ENCODE measurements around the gene TTYH1.

The TTYH1 gene

DNA sequence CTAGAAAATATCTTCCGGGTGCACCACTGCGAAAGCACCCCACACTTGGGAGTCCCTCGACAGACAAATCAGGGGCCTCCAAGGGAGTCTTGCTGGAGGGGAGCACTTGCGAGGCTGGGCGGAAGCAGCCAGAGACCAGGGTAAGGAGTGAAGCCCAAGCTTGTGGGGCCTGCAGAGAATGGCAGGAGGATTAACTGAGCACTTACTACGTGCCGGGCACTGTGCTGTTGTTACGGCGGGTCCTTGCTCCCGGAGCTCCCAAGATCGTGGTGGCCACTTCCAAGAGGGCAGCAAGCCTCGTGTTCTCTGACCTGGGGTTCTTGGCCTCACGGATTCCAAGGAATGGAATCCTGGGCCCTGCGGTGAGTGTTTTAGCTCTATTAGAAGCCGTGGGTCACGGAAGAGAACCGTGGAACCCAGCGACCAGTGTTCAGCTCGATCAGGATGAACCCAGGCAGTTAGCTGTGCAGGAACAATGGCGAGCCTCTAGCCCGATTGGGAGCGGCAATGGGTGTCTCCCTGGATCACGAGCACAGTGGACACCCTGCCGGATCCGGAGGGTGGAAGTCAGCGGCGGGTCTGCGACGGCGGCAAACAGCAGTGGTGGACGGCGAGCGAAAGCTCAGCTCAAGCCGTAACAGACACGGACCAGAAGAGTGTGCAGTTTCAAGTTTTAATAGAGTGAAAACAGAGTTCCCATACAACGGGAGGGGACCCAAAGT, 9.6 kb downstream of the TTYH1 start:
- no peak for FAIRE-seq

- FAIRE-seq, result no peak
Observed at GRCh38 chr19:54425382-54425723, 10.1 kb downstream of the TTYH1 start.

GRCh38 chr19:54426291-54426931, 11.1 kb downstream of the TTYH1 start:
- FAIRE-seq, result no peak

DNA sequence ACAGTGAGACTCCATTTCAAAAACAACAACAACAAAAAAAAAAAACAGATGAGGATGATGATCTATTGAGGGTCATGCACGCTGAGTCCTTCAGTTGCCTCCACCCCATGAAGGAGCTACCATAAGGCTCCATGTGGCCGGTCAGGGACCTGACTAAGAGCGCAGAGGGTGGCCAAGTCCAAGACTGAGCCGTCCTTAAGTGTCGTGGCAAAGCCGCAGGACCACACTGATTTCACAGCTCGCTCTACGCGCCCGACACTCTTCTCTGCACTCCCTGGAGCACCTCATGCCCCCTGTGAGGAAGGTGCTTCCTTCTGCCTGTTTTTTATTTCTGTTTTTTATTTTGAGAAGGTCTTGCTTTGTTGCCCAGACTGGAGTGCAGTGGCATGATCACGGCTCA, 12.3 kb downstream of the TTYH1 start:
- FAIRE-seq, result no peak

DNA sequence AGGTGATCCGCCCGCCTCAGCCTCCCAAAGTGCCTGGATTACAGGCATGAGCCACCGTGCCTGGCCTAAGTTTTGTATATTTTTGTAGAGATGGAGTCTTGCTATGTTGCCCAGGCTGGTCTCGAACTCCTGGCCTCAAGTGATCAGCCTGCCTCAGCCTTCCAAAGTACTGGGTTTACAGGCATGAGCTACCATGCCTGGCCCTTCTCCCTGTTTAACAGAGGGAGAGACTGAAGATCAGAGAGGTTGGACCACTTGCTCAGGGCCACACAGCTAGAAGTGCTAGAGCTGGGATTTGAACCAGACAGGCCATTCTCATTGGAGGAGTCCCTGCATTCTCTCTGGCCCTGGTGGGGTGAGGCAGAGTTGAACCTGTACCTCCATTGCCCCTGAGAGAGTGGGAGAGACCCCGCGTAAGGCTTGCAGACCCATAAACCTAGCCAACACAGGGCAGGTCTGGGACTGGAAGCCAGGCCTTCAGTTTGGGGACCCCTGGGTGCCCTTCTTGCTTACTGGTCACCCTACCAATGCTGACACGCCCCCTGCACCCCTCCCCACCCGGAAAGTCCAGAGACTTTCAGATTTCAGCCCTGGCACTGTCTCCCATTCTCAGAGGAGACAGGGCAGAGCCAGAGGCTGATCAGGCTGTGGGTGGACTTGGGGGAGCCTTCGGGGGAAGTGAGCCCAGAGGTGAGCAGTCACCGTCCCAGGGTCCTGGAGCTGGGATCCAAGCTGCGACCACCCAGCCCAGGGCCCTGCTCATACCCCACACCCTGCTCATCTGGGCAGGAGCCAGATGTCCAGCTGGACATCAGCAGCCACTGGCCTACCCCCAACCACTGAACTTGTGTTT, 13.3 kb downstream of the TTYH1 start:
- FAIRE-seq, result no peak

GRCh38 chr19:54429176-54429495, 13.9 kb downstream of the TTYH1 start:
- no peak for FAIRE-seq

DNA sequence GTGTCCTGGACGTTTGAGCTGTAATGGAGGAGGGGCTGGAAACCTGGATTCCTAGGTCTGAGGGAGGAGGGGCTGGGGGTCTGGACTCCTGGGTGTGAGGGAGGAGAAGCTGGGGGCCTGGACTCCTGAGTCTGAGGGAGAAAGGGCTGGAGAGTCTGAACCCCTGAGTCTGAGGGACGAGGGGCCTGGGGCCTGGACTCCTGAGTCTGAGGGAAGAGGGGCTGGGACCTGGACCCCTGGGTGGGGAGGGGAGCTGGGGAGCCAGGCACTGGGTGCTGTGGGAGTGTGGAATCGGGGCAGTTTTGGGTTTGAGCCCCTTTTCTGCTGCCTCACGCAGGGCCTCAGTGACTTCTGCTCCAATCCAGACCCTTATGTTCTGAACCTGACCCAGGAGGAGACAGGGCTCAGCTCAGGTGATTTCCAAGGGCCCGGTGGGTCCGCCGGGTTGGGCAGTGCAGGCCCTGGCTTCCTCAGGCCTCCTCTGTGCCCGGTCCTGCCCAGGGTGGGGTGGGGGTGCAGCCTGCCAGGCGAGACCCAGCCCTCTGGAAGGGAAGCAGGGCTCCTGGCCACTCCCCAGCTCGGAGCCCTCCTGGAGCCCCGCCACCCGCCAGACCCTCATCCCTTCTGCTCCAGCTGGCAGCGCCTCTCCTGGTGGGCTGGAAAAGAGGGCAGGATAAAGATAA, 14.4 kb downstream of the TTYH1 start:
- FAIRE-seq, result no peak

DNA sequence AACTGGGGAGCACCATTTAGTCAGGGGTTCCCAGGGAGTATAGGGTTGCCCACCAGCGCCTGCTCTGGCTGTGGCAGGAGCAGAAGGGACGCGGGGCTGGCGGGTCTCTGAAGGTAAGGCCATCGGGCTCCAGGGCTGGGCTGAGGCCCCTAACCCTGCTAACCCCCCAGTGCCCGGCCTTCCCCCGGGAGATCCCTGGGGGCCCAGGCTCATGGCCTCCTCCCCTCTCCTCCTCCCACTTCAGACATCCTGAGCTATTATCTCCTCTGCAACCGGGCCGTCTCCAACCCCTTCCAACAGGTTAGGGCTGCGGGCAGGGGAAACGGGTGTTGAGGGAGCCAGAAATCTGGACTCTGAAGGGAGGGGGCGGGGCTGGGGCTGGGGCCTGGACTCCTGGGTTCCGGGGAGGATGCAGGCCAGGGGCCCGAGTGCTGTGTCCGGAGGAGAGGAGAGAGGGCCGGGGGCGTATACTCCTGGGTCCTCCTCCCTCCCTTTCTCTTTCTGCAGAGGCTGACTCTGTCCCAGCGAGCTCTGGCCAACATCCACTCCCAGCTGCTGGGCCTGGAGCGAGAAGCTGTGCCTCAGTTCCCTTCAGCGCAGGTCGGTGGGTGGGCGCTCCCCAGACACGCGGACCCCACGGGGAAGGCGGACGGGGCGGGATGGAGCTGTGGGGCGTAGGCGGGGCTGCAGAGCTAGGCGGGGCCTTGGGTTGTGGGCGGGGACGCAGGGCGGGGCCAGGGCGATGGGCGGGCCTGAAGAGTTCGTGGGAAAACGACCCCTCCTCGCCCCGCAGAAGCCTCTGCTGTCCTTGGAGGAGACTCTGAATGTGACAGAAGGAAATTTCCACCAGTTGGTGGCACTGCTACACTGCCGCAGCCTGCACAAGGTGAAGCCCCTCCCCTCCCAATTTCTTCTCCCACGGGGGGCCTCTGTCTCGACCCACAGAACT, 15.3 kb downstream of the TTYH1 start:
- no peak for FAIRE-seq

GRCh38 chr19:54431255-54431838, 16.1 kb downstream of the TTYH1 start:
- no peak for FAIRE-seq

- no peak for FAIRE-seq
Observed at GRCh38 chr19:54432144-54432738, 17.0 kb downstream of the TTYH1 start.

DNA sequence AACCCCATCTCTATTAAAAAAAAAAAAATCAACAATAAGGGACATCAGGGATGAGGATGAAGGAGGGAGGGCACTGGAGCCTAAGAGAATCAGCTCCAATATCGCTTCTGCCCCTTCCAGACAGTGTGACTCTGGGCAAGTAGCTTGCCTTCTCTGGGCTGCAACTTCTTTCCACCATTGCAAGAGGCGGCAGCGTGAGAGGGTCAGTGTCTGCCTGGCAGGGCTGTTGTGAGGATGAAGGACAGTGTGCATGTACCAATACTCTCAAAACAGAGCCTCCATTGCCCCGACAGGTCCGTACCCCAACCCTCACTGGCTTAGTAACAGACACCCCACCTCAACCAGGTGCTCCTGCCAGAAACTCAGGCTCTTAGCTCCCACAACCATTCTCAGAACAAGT, 18.4 kb downstream of the TTYH1 start:
- FAIRE-seq, result no peak

DNA sequence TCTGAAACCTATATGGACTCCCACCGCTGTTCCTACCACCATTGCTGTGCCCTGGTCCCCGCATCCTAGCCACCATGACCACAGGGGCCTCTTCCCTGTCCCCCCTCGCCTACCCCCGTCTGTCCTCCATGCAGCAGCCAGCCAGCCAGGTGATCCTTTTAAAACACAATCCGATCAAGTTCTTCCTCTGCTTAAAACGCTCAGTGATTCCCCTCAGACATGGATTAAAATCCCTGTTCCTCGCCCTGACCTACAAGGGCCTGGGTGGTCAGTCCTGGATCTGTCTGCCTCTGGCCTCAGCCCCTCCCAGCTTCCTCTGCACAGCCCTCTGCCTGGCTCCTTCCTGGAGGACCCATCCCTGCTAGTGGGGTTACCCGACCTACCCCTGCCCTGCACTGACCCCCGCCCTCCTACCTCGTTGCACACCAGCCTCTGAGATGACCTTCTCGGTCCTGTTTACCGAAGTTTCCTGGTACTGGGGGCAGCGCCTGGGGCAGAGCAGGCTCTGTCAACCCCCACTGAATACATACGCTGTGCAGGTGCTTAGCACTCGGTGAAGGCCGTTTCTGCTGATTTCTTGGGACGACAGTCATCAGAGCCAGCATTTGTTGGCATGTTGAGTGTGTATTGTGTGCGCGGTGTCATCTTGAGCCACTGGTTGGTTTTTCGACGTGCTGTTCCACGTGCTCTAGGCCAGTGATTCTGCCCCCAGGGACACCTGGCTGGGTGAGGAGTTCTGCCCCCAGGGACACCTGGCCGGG, 19.0 kb downstream of the TTYH1 start:
- no peak for FAIRE-seq

GRCh38 chr19:54434873-54435214, 19.6 kb downstream of the TTYH1 start:
- FAIRE-seq, result no peak

DNA sequence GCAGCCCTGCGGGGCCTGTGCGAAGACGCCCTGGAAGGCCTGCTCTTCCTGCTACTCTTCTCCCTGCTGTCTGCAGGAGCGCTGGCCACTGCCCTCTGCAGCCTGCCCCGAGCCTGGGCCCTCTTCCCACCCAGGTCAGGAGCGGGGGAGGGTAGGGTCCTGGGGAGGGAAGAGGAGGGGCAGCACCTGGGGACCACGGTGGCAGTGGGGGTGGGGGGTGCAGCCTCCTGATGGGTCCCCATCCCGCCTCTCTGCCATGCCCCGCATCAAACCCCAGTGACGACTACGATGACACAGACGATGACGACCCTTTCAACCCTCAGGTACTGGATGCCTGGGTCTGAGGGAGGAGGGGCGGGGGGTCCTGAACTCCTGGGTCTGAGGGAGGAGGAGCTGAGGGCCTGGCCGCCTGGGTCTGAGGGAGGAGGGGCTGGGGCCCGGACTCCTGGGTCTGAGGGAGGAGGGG, 20.3 kb downstream of the TTYH1 start:
- FAIRE-seq, result no peak

GRCh38 chr19:54436031-54436523, 20.8 kb downstream of the TTYH1 start:
- FAIRE-seq, result no peak

GRCh38 chr19:54436628-54437252, 21.5 kb downstream of the TTYH1 start:
- no peak for FAIRE-seq

DNA sequence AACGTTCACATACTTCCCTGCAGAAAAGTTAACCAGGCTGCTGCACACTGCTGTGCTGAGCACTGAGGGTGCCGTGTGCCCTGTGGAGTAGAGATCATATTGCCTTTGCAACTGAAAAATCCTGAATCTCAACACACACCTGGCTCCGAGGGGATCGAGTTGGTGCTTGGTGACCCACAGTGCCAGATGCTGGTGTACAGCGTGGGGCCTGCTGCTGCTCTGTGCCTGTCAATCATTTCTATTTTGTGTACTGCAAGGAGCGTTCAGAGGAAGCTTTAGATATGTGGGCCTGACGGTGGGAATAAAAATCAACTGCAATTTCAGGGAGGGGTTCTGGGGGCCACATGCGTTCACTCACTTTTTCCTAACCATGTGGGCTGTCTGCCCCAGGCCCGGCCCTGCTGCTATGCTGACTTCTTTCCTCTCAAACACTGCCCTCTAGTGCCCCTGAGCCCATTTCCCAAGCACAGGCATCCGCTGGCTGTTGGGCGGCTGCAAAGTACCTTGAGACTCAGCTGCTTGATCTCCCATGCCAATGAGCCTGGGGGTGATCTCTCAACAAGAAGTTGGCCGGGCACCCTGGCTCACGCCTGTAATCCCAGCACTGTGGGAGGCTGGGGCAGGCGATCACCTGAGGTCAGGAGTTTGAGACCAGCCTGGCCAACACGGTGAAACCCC, 24.0 kb downstream of the TTYH1 start:
- no peak for FAIRE-seq

DNA sequence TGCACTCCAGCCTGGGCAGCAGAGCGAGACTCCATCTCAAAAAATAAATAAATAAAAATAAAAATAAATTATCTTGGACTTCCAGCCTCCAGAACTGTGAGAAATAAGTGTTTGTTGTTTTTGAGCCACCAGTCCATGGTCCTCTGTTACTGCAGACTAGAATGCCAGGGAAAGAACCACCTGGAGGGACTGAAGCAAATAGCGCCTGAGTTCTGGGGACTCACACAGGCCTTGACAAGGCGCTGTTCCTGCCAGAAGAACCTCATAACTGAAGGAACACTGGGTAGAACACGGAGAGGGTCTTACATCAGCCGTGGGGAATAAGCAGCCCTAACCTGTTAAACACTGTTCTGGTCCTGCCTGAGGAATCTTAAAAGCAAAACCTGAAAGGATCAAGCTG, 25.4 kb downstream of the TTYH1 start:
- FAIRE-seq, result no peak

GRCh38 chr19:54444737-54445136, 29.5 kb downstream of the TTYH1 start:
- FAIRE-seq, result no peak

Data from TTC549 (cell line).